Activated CD8-positive, alpha-beta T cell treated with anti-CD3 and anti-CD28 coated beads for 36 hours (primary cell): ENCODE results near the gene EEF1E1. TPM values are rescaled to one million over a fixed set of nuclear protein-coding genes. Genes with fewer than 3 reads are reported as not detected.

Source experiments
- ATAC-seq: fragments of 200-7000 bp; cut with Tn5 transposase; one replicate; pipeline ENCODE4 v1.10.0; 2021; ENCODE audit warnings: mild to moderate bottlenecking, moderate library complexity
- CTCF ChIA-PET: fragments of 350-600 bp; sonication (Branson Sonifier 250); formaldehyde crosslinking; loops from one replicate; lab custom pipeline; 2021; ENCODE audit warnings: antibody characterized with exemption; lab: Charles Lee
- POLR2A ChIA-PET: fragments of 350-600 bp; sonication (Branson Sonifier 250); formaldehyde crosslinking; loops from one replicate; lab custom pipeline; 2021; ENCODE audit warnings: antibody characterized with exemption; lab: Charles Lee
- DNase-seq: peaks from one replicate; pipeline ENCODE4 v3.0.0-alpha.2; 2020
- H3K27ac Mint-ChIP-seq: one replicate; pipeline ENCODE4 v1.8.0; 2021; ENCODE audit warnings: mild to moderate bottlenecking, mixed read lengths
- H3K27me3 Mint-ChIP-seq: one replicate; pipeline ENCODE4 v1.8.0; 2021; ENCODE audit warnings: mixed read lengths
- H3K36me3 Mint-ChIP-seq: one replicate; pipeline ENCODE4 v1.8.0; 2021; ENCODE audit warnings: low read depth, mixed read lengths
- H3K4me1 Mint-ChIP-seq: one replicate; pipeline ENCODE4 v1.8.0; 2021; ENCODE audit warnings: low read depth, mixed read lengths
- H3K4me3 Mint-ChIP-seq: one replicate; pipeline ENCODE4 v1.8.0; 2021; ENCODE audit warnings: mild to moderate bottlenecking, moderate library complexity, mixed read lengths
- H3K9me3 Mint-ChIP-seq: one replicate; pipeline ENCODE4 v1.8.0; 2021; ENCODE audit warnings: mixed read lengths
- CTCF ChIP-seq: fragments of 200-600 bp; IDR thresholded peaks from one replicate; pipeline ENCODE4 v1.8.0; 2022; ENCODE audit warnings: antibody characterized with exemption, mild to moderate bottlenecking
- intact Hi-C: fragments of 100-400 bp; cut with micrococcal nuclease; formaldehyde crosslinking; loops from one replicate; pipeline ENCODE4 v1.10.0; 2022
- total RNA-seq, 2 experiments: library from RNA; stranded (reverse); gene quantifications; one replicate each; pipeline ENCODE4 v1.2.3, GENCODE V29; 2021

EEF1E1 gene
- total RNA-seq, 2 experiments from 2014 or later, result 73.7 to 76.8 TPM

DNA sequence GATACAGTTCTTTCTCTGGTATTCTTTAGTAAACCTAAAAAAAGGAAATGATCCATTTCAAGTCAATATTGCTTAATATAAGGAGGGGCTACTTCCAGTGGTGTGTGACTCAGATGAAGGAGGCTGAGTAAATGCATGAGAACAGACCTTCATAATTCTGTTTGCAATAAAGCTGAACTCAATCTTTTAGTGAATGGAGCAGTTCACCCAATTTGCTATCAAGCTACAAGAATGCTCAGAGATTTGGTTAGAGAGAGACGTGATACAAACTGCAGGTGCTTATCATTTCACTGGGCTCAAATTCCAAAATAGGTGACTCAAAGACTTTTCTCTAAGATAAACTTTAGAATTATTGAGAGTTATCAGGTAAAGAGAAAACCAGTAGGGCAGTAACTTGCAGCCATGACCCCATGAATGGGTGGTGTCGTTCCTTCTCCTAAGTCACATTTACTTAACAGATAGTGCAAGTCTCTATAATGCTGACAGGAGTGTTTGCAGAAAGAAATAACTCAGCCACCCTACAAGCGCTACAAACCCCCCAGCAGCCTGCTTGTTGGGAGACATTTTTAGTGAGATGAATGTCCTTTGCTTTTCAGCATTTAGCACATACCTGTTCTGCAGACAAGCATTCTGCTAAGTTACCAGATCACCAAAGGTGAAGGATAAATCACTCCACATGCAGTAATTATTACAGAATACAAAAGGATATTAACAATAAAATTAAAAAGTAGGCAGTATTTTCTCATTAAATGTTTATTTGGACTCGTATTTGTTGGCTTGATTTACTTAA, 21.8 kb downstream of the EEF1E1 start:
- intact Hi-C loops, result no loop called here
- H3K27me3 Mint-ChIP-seq, result no peaks in the 10 kb centered on the region
- DNase-seq, result no peak
- TF ChIP-seq CTCF, result no peak
- H3K4me3 Mint-ChIP-seq, result no peak overlapping the region
- ChIA-PET CTCF (no interaction called here), POLR2A (no interaction called here)
- peaks cover 53% of the 10 kb centered on the region for H3K36me3 Mint-ChIP-seq
- no peak overlapping the region for H3K27ac Mint-ChIP-seq
- H3K9me3 Mint-ChIP-seq, result no peaks in the 10 kb centered on the region
- peaks cover 23% of the 10 kb centered on the region for H3K4me1 Mint-ChIP-seq
- no peak for ATAC-seq

GRCh38 chr6:8079126-8079525, 23.2 kb downstream of the EEF1E1 start:
- no peak for DNase-seq
- CTCF ChIA-PET, result no interaction called here
- peaks cover 23% of the 10 kb centered on the region for H3K4me1 Mint-ChIP-seq

GRCh38 chr6:8077991-8078390, 24.4 kb downstream of the EEF1E1 start:
- CTCF ChIA-PET, result no interaction called here
- TF ChIP-seq CTCF, result no peak
- H3K27me3 Mint-ChIP-seq, result no peaks in the 10 kb centered on the region
- POLR2A ChIA-PET, result interaction anchor here (0.7 to 1.1 kb wide), 2 partner anchors 9 to 11 kb away, joined by 3 read pairs; no protein-coding TSS in a partner anchor
- no peak overlapping the region for H3K4me3 Mint-ChIP-seq
- intact Hi-C loops, result no loop called here
- no peaks in the 10 kb centered on the region for H3K9me3 Mint-ChIP-seq
- peaks cover 16% of the 10 kb centered on the region for H3K4me1 Mint-ChIP-seq
- ATAC-seq (no peak), DNase-seq (no peak)
- H3K27ac Mint-ChIP-seq, result peak overlapping the region; percentile 24
- peaks cover 46% of the 10 kb centered on the region for H3K36me3 Mint-ChIP-seq

More at GRCh38 chr6:8079126-8079525, 23.2 kb downstream of the EEF1E1 start:
- H3K36me3 Mint-ChIP-seq, result peaks cover 53% of the 10 kb centered on the region
- no peaks in the 10 kb centered on the region for H3K9me3 Mint-ChIP-seq
- no peak for TF ChIP-seq CTCF
- H3K27ac Mint-ChIP-seq, result no peak overlapping the region
- POLR2A ChIA-PET, result no interaction called here
- intact Hi-C loops, result no loop called here
- ATAC-seq, result no peak
- H3K4me3 Mint-ChIP-seq, result no peak overlapping the region
- H3K27me3 Mint-ChIP-seq, result no peaks in the 10 kb centered on the region

GRCh38 chr6:8075704-8076103, 26.6 kb downstream of the EEF1E1 start:
- DNase-seq (no peak), ATAC-seq (no peak)
- H3K4me1 Mint-ChIP-seq, result peaks cover 16% of the 10 kb centered on the region
- no peak overlapping the region for H3K4me3 Mint-ChIP-seq
- CTCF ChIA-PET, result no interaction called here
- POLR2A ChIA-PET, result no interaction called here
- TF ChIP-seq CTCF, result no peak
- H3K27me3 Mint-ChIP-seq, result no peaks in the 10 kb centered on the region
- peaks cover 35% of the 10 kb centered on the region for H3K36me3 Mint-ChIP-seq
- H3K9me3 Mint-ChIP-seq, result no peaks in the 10 kb centered on the region
- no peak overlapping the region for H3K27ac Mint-ChIP-seq
- intact Hi-C loops, result no loop called here

DNA sequence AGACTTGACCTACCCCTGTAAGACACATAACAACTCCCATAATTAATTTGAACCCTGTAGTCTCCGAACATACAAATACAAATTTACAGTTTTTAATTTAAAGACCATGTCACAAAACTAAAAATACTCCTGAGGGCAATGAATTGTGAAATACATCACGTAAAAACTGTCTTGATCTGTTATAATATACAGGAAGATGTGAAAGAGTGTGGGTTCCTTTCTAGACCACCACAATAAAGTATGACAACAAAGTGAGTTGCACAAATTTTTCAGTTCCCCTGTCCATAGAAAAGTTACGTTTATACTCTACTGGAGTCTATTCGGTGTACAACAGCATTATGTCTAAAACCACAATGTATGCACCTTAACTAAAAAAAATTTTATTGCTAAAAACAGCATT, 27.2 kb downstream of the EEF1E1 start:
- H3K27ac Mint-ChIP-seq, result no peak overlapping the region
- TF ChIP-seq CTCF, result no peak
- peaks cover 30% of the 10 kb centered on the region for H3K36me3 Mint-ChIP-seq
- H3K9me3 Mint-ChIP-seq, result no peaks in the 10 kb centered on the region
- peaks cover 14% of the 10 kb centered on the region for H3K4me1 Mint-ChIP-seq
- intact Hi-C loops, result no loop called here
- ATAC-seq (no peak), DNase-seq (no peak)
- H3K27me3 Mint-ChIP-seq, result no peaks in the 10 kb centered on the region
- ChIA-PET CTCF (no interaction called here), POLR2A (no interaction called here)
- no peak overlapping the region for H3K4me3 Mint-ChIP-seq
